ENCODE results near the gene ZBTB45.

Gene ZBTB45

GRCh38 chr19:58558066-58558622, 38.5 kb upstream of the ZBTB45 start, which contains the start of gene UBE2M:
Gene UBE2M (minus strand): TSS chr19:58558611. CDS start chr19:58558381, 230 bp downstream.
- peak within 1 kb of the TSS; percentile 94 for H3K4me3 Mint-ChIP-seq
- H3K27ac Mint-ChIP-seq: peak within 1 kb of the TSS; percentile 99
- no peaks in the 10 kb centered on the region for H3K9me3 Mint-ChIP-seq
- peaks cover 30% of the 10 kb centered on the region for H3K27me3 Mint-ChIP-seq
- peaks cover 85% of the 10 kb centered on the region for H3K4me1 Mint-ChIP-seq (ENCODE audit: low read depth)
- H3K36me3 Mint-ChIP-seq (ENCODE audit: low read depth): peaks cover 63% of the 10 kb centered on the region
- intact Hi-C loops (cut with micrococcal nuclease): loop anchor here (1.0 to 2.0 kb wide), 2 partner anchors 13 to 38 kb away; partner anchors contain the start of gene TRIM28

- Mint-ChIP-seq H3K36me3 (ENCODE audit: low read depth) (peaks cover 70% of the 10 kb centered on the region), H3K27me3 (peaks cover 23% of the 10 kb centered on the region), H3K9me3 (no peaks in the 10 kb centered on the region), H3K27ac (peak overlapping the region; percentile 99), H3K4me3 (peak overlapping the region; percentile 94), H3K4me1 (ENCODE audit: low read depth) (peaks cover 84% of the 10 kb centered on the region)
- intact Hi-C loops (cut with micrococcal nuclease): loop anchor here (1.0 to 2.0 kb wide), 2 partner anchors 13 to 37 kb away; partner anchors contain the start of gene TRIM28
Observed at GRCh38 chr19:58557221-58558065, 37.8 kb upstream of the ZBTB45 start.

- H3K4me1 Mint-ChIP-seq (ENCODE audit: low read depth): peaks cover 83% of the 10 kb centered on the region
- peak overlapping the region; percentile 99 for H3K27ac Mint-ChIP-seq
- peaks cover 78% of the 10 kb centered on the region for H3K36me3 Mint-ChIP-seq (ENCODE audit: low read depth)
- intact Hi-C loops (cut with micrococcal nuclease): no loop called here
- H3K27me3 Mint-ChIP-seq: peaks cover 16% of the 10 kb centered on the region
- peak overlapping the region; percentile 94 for H3K4me3 Mint-ChIP-seq
- no peaks in the 10 kb centered on the region for H3K9me3 Mint-ChIP-seq
Observed at GRCh38 chr19:58556622-58557220, 37.1 kb upstream of the ZBTB45 start.

DNA sequence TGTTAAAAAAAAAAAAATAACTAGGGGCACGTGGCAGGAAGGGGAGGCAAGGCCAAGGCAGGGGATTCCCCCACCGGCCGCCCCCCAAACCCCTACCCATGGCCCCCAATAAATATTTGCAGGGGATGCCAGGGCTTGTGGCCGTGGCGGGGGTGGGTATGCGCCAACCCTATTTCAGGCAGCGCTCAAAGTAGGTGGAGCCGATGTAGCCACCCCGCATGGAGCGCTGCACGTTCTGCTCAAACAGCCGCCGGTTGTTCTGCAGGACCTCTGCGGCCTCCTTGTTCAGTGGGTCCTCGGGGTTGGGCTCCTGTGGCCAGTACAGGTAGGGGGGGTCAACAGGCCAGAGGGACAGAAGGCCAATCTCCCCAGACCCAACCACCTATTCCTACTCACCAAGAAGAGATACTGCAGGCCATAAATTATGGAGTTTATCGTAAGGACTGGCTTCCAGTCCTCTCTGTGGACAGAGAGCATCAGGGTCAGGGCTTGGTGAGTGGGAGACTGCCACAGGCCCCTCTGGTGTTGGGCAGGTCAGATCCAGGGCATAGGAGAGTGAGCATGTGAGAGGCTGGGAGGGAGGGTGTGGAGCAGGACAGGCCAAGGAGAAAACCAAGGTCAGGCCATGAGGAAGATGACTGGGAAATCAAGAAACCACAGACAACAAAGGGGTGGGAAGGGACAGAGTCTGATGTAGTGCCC, 36.5 kb upstream of the ZBTB45 start:
- H3K27ac Mint-ChIP-seq: peak overlapping the region; percentile 99
- H3K27me3 Mint-ChIP-seq: peaks cover 9% of the 10 kb centered on the region
- H3K36me3 Mint-ChIP-seq (ENCODE audit: low read depth): peaks cover 84% of the 10 kb centered on the region
- H3K9me3 Mint-ChIP-seq: no peaks in the 10 kb centered on the region
- H3K4me3 Mint-ChIP-seq: peak overlapping the region; percentile 94
- H3K4me1 Mint-ChIP-seq (ENCODE audit: low read depth): peaks cover 81% of the 10 kb centered on the region
- intact Hi-C loops (cut with micrococcal nuclease): loop anchor here (1.0 kb wide), 1 partner anchor 17 kb away; the partner anchor contains the start of gene MZF1

GRCh38 chr19:58555369-58555885, 35.8 kb upstream of the ZBTB45 start:
- intact Hi-C loops (cut with micrococcal nuclease): loop anchor here (1.0 kb wide), 1 partner anchor 18 kb away; the partner anchor contains the start of gene MZF1
- peak overlapping the region; percentile 99 for H3K27ac Mint-ChIP-seq
- H3K27me3 Mint-ChIP-seq: peaks cover 3% of the 10 kb centered on the region
- H3K4me1 Mint-ChIP-seq (ENCODE audit: low read depth): peaks cover 77% of the 10 kb centered on the region
- no peaks in the 10 kb centered on the region for H3K9me3 Mint-ChIP-seq
- H3K4me3 Mint-ChIP-seq: peak overlapping the region; percentile 94
- H3K36me3 Mint-ChIP-seq (ENCODE audit: low read depth): peaks cover 91% of the 10 kb centered on the region

GRCh38 chr19:58554494-58555368, 35.1 kb upstream of the ZBTB45 start, which contains the start of gene CHMP2A:
Gene CHMP2A (minus strand): TSS chr19:58555105. CDS start chr19:58554212, 893 bp downstream.
- Mint-ChIP-seq H3K4me1 (ENCODE audit: low read depth) (peaks cover 70% of the 10 kb centered on the region), H3K9me3 (no peaks in the 10 kb centered on the region), H3K27ac (peak within 1 kb of the TSS; percentile 99), H3K36me3 (ENCODE audit: low read depth) (peaks cover 98% of the 10 kb centered on the region), H3K27me3 (no peaks in the 10 kb centered on the region), H3K4me3 (peak within 1 kb of the TSS; percentile 94)
- intact Hi-C loops (cut with micrococcal nuclease): loop anchor here (1.0 kb wide), 1 partner anchor 19 kb away; the partner anchor contains the start of gene MZF1

DNA sequence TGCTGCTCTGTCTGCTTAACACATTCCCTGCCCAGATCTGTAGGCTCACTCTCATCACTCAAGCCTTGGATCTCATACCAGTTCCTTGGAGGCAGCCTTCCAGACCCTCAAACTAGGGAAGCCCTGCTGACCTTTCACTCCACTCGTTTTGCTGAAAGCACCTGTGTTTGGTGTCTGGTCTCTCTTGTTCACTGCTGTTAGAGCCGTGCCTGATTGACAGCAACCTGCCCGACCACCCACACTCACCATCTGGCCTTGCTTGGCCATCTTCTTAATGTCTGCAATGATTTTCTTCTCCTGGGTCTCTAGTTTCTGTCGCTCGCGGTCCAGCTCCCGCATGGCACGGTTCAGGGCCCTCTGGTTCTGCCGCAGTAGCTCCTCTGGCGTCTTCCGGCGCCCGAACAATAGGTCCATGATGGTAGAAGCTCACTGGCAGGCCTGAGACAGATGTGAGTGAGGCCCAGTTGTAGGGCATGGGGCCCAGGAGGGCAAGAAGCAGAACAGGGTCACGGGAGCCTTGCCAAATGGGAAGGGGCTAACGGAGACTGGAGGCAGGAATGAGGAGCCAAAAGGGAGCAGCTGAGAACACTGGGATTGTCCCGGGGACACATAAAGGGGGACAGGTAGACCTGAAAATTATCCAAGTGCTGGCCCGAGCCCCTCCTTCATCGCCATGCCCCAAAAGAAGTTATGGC, 34.3 kb upstream of the ZBTB45 start:
- Mint-ChIP-seq H3K9me3 (no peaks in the 10 kb centered on the region), H3K36me3 (ENCODE audit: low read depth) (peaks cover 100% of the 10 kb centered on the region), H3K27me3 (no peaks in the 10 kb centered on the region), H3K4me3 (peak overlapping the region; percentile 94), H3K27ac (peak overlapping the region; percentile 99), H3K4me1 (ENCODE audit: low read depth) (peaks cover 66% of the 10 kb centered on the region)
- intact Hi-C loops (cut with micrococcal nuclease): no loop called here

DNA sequence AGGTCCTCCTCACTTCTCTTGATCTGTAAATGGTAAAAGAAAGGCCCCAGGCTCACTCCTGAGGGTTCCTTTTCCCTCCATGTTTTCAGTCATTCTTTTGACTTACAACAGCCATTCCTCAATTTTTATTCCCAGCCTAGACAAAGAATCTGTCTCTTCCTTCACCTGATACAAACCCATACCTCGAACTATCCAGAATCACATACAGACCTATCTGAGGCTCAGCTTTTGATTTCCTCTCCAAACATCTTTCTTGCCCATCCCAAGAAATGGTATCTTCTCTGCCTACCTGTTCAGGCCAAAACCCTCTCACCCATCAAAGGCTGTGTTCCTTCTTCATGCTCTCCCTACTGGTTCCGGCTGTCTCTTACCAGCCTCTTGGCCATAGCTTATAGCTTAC, 33.0 kb upstream of the ZBTB45 start:
- peaks cover 100% of the 10 kb centered on the region for H3K36me3 Mint-ChIP-seq (ENCODE audit: low read depth)
- H3K9me3 Mint-ChIP-seq: no peaks in the 10 kb centered on the region
- H3K4me1 Mint-ChIP-seq (ENCODE audit: low read depth): peaks cover 70% of the 10 kb centered on the region
- intact Hi-C loops (cut with micrococcal nuclease): no loop called here
- no peak overlapping the region for H3K4me3 Mint-ChIP-seq
- peak overlapping the region; percentile 99 for H3K27ac Mint-ChIP-seq
- H3K27me3 Mint-ChIP-seq: no peaks in the 10 kb centered on the region

DNA sequence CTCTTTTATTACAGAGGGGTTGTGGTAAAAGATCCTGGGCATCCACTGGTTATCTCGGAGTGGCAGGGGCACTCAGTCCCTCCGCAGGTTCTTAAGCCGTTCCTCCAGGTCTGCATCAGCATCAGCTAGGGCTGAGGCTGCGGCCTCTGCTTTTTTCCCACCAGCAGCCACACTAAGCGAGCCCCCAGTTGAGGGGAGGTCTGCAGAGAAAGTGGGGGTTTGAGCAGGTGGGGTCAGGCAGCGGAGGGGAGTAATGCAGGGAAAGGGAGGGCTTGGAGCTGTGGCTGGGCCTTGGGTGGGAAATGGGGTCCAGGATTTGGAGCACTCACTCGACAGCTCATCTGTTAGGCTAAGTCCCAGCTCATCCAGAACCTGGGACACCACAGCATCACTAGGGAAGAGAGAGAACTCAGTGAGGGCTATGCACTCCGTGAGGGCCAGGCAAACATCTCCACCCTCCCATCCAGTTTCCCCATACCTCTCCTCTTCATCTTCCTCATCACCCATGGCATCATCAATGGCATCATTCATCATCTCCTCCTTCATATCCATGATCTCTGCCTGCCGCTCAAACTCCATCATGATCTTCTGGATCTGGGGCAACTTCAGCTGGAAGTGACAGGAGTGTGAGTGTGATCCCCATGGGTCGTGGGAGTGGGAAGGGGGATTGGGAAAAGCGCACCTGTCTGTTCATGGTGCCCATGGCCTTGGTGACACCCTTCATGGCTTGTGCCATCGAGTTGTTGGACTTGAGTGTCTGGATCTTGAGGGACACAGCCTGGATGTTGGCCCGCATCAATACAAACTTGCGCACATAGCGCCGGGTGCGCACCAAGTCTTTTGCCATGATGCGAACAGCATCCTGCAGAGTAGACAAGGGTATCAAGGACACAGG, 32.2 kb upstream of the ZBTB45 start:
- Mint-ChIP-seq H3K4me1 (ENCODE audit: low read depth) (peaks cover 70% of the 10 kb centered on the region), H3K36me3 (ENCODE audit: low read depth) (peaks cover 98% of the 10 kb centered on the region), H3K9me3 (no peaks in the 10 kb centered on the region), H3K27me3 (no peaks in the 10 kb centered on the region), H3K4me3 (no peak overlapping the region), H3K27ac (no peak overlapping the region)
- intact Hi-C loops (cut with micrococcal nuclease): no loop called here

DNA sequence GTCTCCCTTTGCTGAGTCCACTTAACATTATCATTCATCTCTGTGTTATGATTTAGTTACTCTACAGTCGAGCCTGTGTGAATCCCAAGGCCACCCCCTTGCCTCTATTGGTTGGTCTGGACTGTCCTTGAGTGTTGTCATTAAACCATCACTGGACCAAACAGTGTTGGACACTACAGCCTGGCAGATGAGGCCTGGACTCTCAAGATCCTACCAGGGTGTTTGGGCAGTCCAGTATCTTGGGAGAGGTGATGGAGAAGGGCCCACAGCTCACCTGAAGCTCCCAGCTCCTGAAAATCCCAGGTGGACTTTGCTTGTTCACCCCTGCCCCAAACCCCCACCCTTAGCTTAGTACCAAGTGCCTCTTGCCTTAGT, 31.5 kb upstream of the ZBTB45 start:
- intact Hi-C loops (cut with micrococcal nuclease): no loop called here

GRCh38 chr19:58550362-58551122, 30.9 kb upstream of the ZBTB45 start:
- Mint-ChIP-seq H3K36me3 (ENCODE audit: low read depth) (peaks cover 98% of the 10 kb centered on the region), H3K27me3 (no peaks in the 10 kb centered on the region), H3K4me1 (ENCODE audit: low read depth) (peaks cover 70% of the 10 kb centered on the region), H3K9me3 (no peaks in the 10 kb centered on the region), H3K27ac (no peak overlapping the region), H3K4me3 (no peak overlapping the region)
- intact Hi-C loops (cut with micrococcal nuclease): no loop called here

More for the DNA sequence above, 31.5 kb upstream of the ZBTB45 start:
- Mint-ChIP-seq H3K36me3 (ENCODE audit: low read depth) (peaks cover 98% of the 10 kb centered on the region), H3K9me3 (no peaks in the 10 kb centered on the region), H3K27me3 (no peaks in the 10 kb centered on the region), H3K4me1 (ENCODE audit: low read depth) (peaks cover 70% of the 10 kb centered on the region), H3K4me3 (no peak overlapping the region), H3K27ac (no peak overlapping the region)

Measured in dendritic cell treated with granulocyte-macrophage colony-stimulating factor and Interleukin-4, amounts not matched to agents 40 ng/mL and 50 ng/mL, for 4 days (primary cell).